CD4-positive, alpha-beta T cell treated with Interleukin-2 at 100 ng/mL for 4 hours (primary cell): ENCODE results near the gene CASKIN2.

Experiments
- DNase-seq: peaks from one replicate; pipeline ENCODE4 v3.0.0-alpha.2; 2020; ENCODE audit warnings: low spot score

Gene CASKIN2

DNA sequence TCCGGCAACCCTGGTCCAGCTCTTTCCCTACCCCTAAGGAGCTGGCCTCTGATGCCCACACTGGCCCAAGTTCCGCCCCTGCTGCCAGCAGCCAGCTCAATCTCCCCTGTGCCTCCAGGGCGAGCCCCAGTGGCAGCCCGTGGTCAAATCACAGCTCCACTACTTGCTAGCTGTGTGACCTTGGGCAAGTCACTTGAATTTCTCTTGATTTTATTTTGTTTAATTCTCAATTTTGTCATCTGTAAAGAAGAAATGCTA, 10.3 kb downstream of the CASKIN2 start:
- no peak for DNase-seq

GRCh38 chr17:75504347-75505151, 10.8 kb downstream of the CASKIN2 start:
- peak; percentile 44 for DNase-seq

- DNase-seq = peak; percentile 3
Measured at GRCh38 chr17:75503976-75504346, 11.4 kb downstream of the CASKIN2 start.

GRCh38 chr17:75503337-75503950, 11.9 kb downstream of the CASKIN2 start:
- DNase-seq = no peak

DNA sequence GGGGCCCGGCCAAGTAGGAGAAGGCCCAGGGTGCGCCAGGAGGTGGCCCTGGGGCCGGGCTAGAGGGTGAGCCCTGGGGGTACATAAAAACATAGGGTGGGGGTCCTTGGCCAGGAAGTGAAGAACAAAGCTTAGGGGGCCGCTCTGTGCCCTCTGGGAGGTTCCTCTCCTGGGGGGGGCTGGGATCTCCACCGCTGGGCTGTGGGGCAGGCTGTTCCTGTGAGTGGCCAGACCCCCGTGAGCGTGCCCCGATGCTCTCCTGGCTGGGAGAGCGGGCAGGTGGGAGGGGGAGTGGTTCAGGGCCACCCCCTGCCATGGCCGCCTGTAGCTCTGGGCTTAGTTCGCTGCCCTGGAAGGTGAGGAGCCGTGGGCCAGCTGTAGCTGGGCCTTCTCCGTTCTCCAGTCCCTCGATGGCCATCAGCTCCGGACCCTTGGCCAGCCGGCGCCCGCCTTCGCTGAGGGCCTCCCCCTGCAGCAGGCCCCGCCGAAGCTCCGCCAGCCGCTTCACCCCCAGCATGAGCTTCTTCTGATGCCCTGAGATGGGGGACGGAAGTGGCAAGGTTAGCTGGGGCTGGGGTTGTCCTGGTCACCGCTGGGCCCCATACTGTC, 12.5 kb downstream of the CASKIN2 start:
- no peak for DNase-seq

DNA sequence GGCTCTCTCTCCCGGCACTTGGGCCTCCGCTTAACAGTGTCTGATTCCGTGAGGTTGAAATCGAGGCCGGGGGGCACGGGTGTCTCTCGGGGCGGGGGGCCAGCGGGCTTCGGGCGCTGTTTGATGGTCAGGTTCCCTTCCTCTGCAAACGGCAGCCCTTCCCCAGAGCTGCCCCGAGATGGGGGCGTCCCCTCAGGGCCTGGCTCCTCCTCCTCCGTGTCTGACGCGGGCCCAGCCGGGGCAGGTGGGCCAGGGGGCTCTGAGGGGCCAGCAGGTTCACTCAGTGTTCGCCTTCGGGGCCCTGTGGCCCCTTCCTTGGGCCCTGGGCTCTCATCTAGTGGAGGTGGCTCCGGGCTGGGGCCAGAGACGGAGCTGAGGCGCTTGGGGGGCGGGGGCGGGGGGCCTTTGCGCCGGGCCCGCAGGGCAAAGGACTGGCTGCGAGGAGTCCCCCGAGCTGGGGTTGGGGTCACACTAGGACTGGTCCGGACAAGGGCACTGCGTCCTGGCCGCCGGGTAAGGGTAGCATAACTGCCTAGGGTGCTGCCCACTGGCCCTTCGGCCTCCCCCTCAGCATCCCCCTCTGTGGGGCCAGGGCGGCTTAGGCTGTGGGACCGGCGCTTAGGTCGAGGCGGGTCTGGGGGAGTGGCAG, 13.1 kb downstream of the CASKIN2 start:
- DNase-seq = no peak

DNA sequence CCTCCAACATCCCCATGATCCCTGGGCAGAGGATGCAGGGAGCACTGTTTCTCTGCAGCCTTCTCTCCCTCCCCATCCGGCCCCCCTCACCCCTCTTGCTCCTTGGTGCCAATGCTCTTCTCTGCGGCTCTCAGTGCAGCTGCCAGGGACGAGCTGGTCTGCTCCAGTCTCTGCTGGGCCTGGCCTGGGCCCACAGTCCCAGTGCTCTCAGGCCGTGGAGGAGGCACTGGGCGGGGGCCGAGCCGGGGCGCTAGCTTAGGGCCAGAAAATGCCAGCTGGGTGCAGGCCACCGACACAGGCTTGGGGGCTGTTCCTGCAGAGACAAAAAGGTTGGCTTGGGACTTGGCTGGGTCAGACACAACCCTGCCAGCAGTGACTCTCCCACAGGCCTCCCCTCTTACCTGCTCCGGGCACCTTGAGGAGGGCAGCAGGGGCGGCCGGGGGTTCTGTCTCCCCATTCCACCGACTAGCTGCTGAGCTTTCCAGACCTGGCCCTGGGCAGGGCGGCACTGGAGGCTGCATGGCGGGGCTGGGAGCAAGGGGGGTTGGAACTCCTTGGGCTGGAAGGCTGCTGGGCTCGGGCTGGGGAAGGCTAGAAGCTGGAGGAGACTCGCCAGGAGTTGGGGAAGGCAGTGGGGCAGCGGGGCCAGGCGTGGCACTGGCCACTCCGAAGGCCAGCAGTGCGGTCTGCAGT, 13.8 kb downstream of the CASKIN2 start:
- no peak for DNase-seq

- no peak for DNase-seq
Measured at GRCh38 chr17:75500419-75501216, 14.7 kb downstream of the CASKIN2 start.

DNA sequence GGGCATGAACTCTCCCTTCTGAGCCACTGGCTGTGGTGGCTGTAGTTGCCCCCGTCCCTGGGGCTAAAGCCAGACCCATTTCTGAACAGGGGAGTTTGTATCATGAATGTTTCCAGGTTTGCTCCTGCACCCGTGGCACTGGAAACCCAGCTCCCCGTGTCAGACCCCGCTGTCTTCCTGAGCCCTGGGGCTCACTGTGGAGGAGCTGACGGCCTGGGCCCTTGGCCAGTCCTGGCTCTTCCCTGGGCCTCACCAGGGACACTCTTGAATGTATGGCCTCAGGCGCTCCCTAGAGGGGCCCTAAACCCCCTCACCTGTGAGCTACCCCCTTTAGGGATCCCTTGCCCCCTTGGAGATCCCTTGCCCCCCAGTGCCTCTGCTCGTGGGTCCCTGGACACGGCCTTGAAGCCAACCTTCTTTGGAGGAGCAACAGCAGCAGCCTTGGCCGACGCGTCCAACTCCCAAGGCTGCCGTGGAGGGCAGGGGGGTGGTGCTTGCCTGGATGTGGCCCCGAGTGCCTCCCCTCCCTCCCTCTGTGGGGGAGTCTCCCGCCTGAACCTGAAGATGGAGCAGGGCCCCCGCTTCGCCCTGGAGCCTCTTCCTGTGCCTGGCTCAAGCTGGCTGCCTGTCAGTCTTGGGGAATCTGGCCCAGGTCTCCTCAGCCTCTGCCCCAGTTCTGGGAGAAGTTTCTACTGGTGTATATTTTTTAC, 15.9 kb downstream of the CASKIN2 start:
- no peak for DNase-seq

- DNase-seq = no peak
Measured at GRCh38 chr17:75498726-75499213, 16.6 kb downstream of the CASKIN2 start.

GRCh38 chr17:75498039-75498725, 17.2 kb downstream of the CASKIN2 start:
- DNase-seq = no peak

- no peak for DNase-seq
Measured at GRCh38 chr17:75496005-75496404, 19.3 kb downstream of the CASKIN2 start.

- no peak for DNase-seq
Measured at GRCh38 chr17:75494326-75494877, 20.9 kb downstream of the CASKIN2 start.

GRCh38 chr17:75493476-75494129, 21.7 kb downstream of the CASKIN2 start:
- DNase-seq = no peak

GRCh38 chr17:75492555-75493168, 22.7 kb downstream of the CASKIN2 start:
- DNase-seq = no peak

DNA sequence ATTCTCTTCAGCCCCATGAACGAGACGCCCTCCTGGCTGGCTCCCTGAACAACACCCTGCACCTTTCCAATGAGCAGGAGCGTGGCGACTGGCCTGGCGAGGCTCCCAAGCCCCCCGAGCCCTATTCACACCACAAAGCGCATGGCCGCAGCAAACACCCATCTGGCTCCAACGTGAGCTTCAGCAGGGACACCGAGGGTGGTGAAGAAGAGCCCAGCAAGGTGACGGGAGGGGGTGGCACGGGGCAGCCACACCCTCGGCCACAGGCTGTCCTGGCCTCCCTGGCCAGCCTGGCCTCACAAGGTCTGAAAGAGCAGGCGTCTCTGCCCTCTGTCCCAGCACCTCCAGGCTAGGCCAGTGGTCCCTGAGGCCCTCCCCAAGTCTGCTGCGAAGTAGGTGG, 23.7 kb downstream of the CASKIN2 start:
- no peak for DNase-seq

DNA sequence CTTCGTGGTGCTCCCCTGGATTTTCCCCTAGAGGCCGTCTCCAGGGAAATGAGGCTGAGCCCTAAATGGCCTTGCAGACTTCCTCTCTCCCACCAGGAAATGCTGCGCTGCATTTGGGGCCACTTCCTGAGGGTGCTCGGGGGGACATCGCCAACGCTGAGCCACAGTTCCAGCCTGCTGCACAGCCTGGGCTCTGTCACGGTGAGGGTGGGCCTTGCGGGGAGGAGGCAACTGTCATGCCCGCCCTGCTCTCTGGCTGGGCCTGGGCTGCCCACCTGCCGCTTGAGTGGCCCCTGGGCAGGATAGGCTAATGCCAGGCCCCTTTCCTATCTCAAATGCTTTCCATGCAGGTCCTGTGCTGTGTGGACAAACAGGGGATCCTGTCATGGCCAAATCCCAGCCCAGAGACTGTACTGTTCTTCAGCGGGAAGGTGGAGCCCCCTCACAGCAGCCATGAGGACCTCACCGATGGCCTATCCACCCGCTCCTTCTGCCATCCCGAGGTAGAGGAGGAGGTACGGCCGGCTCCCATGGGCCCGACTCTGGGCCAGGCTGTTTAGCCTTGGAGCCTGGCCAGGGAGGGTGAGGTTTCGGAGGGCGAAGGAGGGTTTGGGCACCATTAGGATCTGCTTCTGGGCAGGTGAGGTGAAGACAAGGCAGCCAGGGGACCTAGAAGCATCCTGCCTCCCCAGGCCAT, 24.2 kb downstream of the CASKIN2 start:
- no peak for DNase-seq

- DNase-seq = no peak
Measured at GRCh38 chr17:75490173-75490743, 25.1 kb downstream of the CASKIN2 start.
